Measurements from ENCODE around the gene LITAFD. TPM values are rescaled to one million over a fixed set of nuclear protein-coding genes. Genes with fewer than 3 reads are reported as not detected.

LITAFD gene
- total and polyA plus RNA-seq, 9 of the 15 experiments (the other 6 are each of a cell fraction or from before 2014, with no cell fraction given), result not detected

DNA sequence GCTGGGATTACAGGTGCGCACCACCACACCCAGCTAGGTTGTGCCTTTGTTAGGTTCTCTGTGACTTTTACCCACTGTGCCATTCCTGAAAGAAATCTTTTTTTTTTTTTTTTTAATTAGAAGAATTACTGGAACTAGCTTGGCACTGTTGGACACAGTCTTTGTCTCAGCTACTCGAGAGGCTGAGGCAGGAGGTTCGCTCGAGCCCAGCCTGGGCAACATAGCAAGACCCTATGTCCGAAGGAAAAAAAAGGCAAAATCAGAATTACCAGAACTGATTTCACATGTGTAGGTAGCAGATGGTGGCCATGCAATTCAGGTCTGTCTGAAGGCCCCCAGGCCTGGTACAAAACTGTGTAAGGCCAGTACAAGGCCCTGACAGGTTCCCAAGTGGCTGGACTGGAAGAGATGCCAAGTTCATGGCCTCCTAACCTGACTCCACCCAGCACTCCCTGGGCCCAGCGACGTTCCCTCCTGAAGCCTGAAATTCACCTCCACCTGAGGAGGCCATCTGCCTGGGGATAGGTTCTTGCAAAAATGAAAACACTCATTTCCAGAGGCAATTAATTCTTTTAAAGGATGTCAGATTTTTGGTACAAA is 36.4 kb upstream of the LITAFD start:
- WGBS (ENCODE audit: insufficient coverage, low coverage, missing lambda C conversion rate), result 92% methylated on average over 7 of the region's 7 CpGs
- Histone ChIP-seq H3K4me3 (no peak overlapping the region), H3K27me3 (ENCODE audit: control insufficient read depth in 2 of 2, insufficient read depth in 2 of 2, low read length in 2 of 2) (no peaks in the 10 kb centered on the region), H3K9ac (ENCODE audit: insufficient read depth in 1 of 2, low read depth in 2 of 2, low read length in 2 of 2) (no peak overlapping the region), H3K9me3 (replicated peaks; ENCODE audit: control insufficient read depth, insufficient read depth, low read depth, low read length) (no peaks in the 10 kb centered on the region), H3K9me1 (ENCODE audit: control insufficient read depth, insufficient read depth, low read length) (no peaks in the 10 kb centered on the region), H3K27ac (ENCODE audit: extremely low read depth, low read depth, low read length) (no peak overlapping the region), H4K20me1 (replicated peaks; ENCODE audit: control insufficient read depth, insufficient read depth, low read length) (no peaks in the 10 kb centered on the region), H3K79me2 (ENCODE audit: control insufficient read depth, insufficient read depth, low read length) (peaks cover 2% of the 10 kb centered on the region; the same call in 1 of the 3 replicates), H3K4me1 (replicated peaks in 1 of 2; ENCODE audit: control insufficient read depth in 2 of 2, insufficient read depth in 2 of 2, low read length in 2 of 2) (peaks cover 0 to 4% of the 10 kb centered on the region in 2 experiments; a peak in 1 of 5 replicates), H3K36me3 (ENCODE audit: control insufficient read depth, insufficient read depth, low read length) (peaks cover 51% of the 10 kb centered on the region; the same call in 2 of the 3 replicates), H3K4me2 (ENCODE audit: insufficient read depth, low read length) (no peak overlapping the region), H2AFZ (ENCODE audit: low read depth, low read length) (no peak overlapping the region)
- in situ Hi-C loops (cut with MboI) (no loop called here), intact Hi-C loops (cut with micrococcal nuclease) (no loop called here)
- no peak for TF ChIP-seq JUN (IDR thresholded peaks at IDR 0.05; ENCODE audit: borderline replicate concordance, low read depth, low read length)
- no peak for TF ChIP-seq JUN (CRISPR knock-in tag; IDR thresholded peaks at IDR 0.05; ENCODE audit: borderline replicate concordance)
- TF ChIP-seq BMI1 (IDR thresholded peaks at IDR 0.05; ENCODE audit: low read length), result no peak
- no peak for TF ChIP-seq MAFG (tag; conservative IDR thresholded peaks at IDR 0.05)
- peak; percentile 64 for TF ChIP-seq ZNF121 (CRISPR knock-in tag; conservative IDR thresholded peaks at IDR 0.05)
- TF ChIP-seq CREM (IDR thresholded peaks at IDR 0.05; ENCODE audit: low read depth), result no peak
- TF ChIP-seq MIER1 (IDR thresholded peaks at IDR 0.05; ENCODE audit: low read depth), result no peak
- TF ChIP-seq GABPA (tag; conservative IDR thresholded peaks at IDR 0.05; ENCODE audit: low read depth), result no peak
- TF ChIP-seq E2F5 (CRISPR knock-in tag; IDR thresholded peaks at IDR 0.05), result no peak
- no TSS peak for BruUV-seq (replicated peaks)
- DNase-seq (ENCODE audit: extremely low read depth in 1 of 4, low spot score in 3 of 4) (no peak), FAIRE-seq (no peak), ATAC-seq (no peak)
- ChIA-PET POLR2A (no interaction called here), CTCF (ENCODE audit: low intra/inter-chr PET ratio) (no interaction called here)
